Endodermal cell (in vitro differentiated cells): ENCODE measurements around the gene HSPG2. TPM values are rescaled to one million over a fixed set of nuclear protein-coding genes. Genes with fewer than 3 reads are reported as not detected.

Experiments used
- DNase-seq: peaks from one replicate; pipeline ENCODE4 v3.0.0-alpha.2; 2017
- H3K27ac ChIP-seq: 2 replicates; pipeline ENCODE4 v1.5.1; 2013; ENCODE audit warnings: mild to moderate bottlenecking, low read depth, low read length, moderate library complexity
- H3K27me3 ChIP-seq: 2 replicates; pipeline ENCODE4 v1.6.1; 2013; ENCODE audit warnings: mild to moderate bottlenecking, low read length, moderate library complexity; ENCODE audit not compliant: insufficient read depth, control insufficient read depth, poor library complexity, severe bottlenecking
- H3K36me3 ChIP-seq: 2 replicates; pipeline ENCODE4 v1.7.0; 2013; ENCODE audit warnings: mild to moderate bottlenecking, low read length, moderate library complexity; ENCODE audit not compliant: control insufficient read depth, insufficient read depth
- H3K4me1 ChIP-seq: one replicate; pipeline ENCODE4 v1.7.0; 2013; ENCODE audit warnings: low read length; ENCODE audit not compliant: control insufficient read depth, insufficient read depth
- H3K4me3 ChIP-seq: 2 replicates; pipeline ENCODE4 v1.5.1; 2013; ENCODE audit warnings: mild to moderate bottlenecking, low read length, moderate library complexity
- H3K9ac ChIP-seq: 2 replicates; pipeline ENCODE4 v1.6.1; 2013; ENCODE audit warnings: mild to moderate bottlenecking, low read length, moderate library complexity; ENCODE audit not compliant: poor library complexity, severe bottlenecking; ENCODE audit errors: extremely low read depth
- H3K9me3 ChIP-seq: 2 replicates; pipeline ENCODE4 v1.6.1; 2013; ENCODE audit warnings: mild to moderate bottlenecking, low read length, moderate library complexity; ENCODE audit not compliant: control insufficient read depth
- H3K27ac Mint-ChIP-seq: 2 replicates; pipeline ENCODE4 v1.8.0; 2020; ENCODE audit warnings: mixed read lengths
- H3K27me3 Mint-ChIP-seq: 2 replicates; pipeline ENCODE4 v1.8.0; 2021; ENCODE audit warnings: mild to moderate bottlenecking, mixed read lengths; ENCODE audit not compliant: insufficient read depth
- H3K36me3 Mint-ChIP-seq: 2 replicates; pipeline ENCODE4 v1.8.0; 2020; ENCODE audit warnings: low read depth, mixed read lengths
- H3K4me1 Mint-ChIP-seq: 2 replicates; pipeline ENCODE4 v1.8.0; 2020; ENCODE audit warnings: mixed read lengths
- H3K4me3 Mint-ChIP-seq: 2 replicates; pipeline ENCODE4 v1.8.0; 2020; ENCODE audit warnings: mild to moderate bottlenecking, moderate library complexity, mixed read lengths
- H3K9me3 Mint-ChIP-seq: 2 replicates; pipeline ENCODE4 v1.8.0; 2020; ENCODE audit warnings: mild to moderate bottlenecking, mixed read lengths
- WGBS, 2 experiments: methylation state at CpG; one replicate each; pipeline versions ENCODE4 v1.1.5 to v1.1.7; 2013; ENCODE audit warnings: missing lambda C conversion rate in 2 of 2, mixed read lengths in 1 of 2; ENCODE audit not compliant: insufficient coverage in 1 of 2, insufficient read length in 1 of 2; 5-methylcytosine and 5-hydroxymethylcytosine counted together
- total RNA-seq, 2 donors: library from RNA; stranded (reverse); fragmentation: NEBNext Ultra II Directional in 1 of 2; extraction: Animal tissue kit (Norgen Biotek cat#: 25700) in 1 of 2; gene quantifications; 2 replicates in 1 of 2; 3 replicates in 1 of 2; pipeline ENCODE4 v1.2.1, GENCODE V29; 2021
- TF ChIP-seq, protein P1 (sequence below): fragments of 200-600 bp; sonication (generic); conservative IDR thresholded peaks from 2 replicates; pipeline ENCODE4 v1.5.0; 2021; ENCODE audit warnings: antibody characterized with exemption, mild to moderate bottlenecking

HSPG2 gene
- total RNA-seq, 2 donors from 2014 or later = 222 to 227 TPM

DNA sequence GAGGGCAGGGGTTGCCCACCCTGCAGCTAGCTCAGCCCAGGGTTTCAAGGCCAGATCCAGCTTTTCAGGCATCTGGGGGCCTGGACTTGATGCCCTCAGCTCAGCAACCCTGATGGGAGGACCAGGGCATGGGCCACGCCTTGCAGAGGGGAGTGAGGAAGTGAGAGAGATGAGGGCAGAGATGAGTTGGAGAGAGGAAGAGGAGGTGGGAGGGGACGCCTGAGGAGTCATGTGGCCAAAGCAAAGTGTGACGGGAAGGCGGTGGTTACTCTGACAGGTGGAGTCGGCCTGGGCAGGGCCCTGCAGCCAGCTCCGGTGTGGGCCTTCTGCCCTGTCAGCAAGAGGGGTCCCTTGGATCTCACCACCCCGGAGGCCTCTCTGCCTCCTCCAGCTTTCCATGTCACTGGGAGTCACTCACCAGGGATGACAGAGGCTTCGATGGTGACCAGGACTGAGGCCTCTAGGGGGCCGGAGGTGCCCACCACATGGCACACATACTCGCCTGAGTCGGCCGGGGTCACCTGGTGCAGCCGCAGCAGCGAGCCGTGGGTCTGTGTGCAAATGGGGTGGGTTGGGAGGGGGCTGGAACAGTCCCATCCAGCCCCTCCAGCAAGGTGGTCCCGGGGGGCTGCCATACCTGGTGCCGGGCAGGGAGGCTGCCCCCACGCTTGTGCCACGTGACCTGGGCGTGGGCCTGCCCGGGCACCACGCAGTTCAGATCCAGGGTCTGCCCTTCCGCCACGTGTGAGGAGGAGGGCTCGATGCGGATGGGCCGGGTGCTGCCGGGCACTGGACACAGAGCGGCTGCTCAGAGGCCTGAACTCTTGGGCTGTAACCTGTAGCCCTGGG, 84.6 kb downstream of the HSPG2 start:
- no peak for DNase-seq
- TF ChIP-seq, protein P1, sequence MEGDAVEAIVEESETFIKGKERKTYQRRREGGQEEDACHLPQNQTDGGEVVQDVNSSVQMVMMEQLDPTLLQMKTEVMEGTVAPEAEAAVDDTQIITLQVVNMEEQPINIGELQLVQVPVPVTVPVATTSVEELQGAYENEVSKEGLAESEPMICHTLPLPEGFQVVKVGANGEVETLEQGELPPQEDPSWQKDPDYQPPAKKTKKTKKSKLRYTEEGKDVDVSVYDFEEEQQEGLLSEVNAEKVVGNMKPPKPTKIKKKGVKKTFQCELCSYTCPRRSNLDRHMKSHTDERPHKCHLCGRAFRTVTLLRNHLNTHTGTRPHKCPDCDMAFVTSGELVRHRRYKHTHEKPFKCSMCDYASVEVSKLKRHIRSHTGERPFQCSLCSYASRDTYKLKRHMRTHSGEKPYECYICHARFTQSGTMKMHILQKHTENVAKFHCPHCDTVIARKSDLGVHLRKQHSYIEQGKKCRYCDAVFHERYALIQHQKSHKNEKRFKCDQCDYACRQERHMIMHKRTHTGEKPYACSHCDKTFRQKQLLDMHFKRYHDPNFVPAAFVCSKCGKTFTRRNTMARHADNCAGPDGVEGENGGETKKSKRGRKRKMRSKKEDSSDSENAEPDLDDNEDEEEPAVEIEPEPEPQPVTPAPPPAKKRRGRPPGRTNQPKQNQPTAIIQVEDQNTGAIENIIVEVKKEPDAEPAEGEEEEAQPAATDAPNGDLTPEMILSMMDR = no peak
- Histone ChIP-seq H3K9ac (no peak overlapping the region), H3K27ac (no peak overlapping the region), H3K4me3 (no peak overlapping the region), H3K36me3 (peaks cover 78% of the 10 kb centered on the region), H3K9me3 (no peaks in the 10 kb centered on the region), H3K4me1 (no peaks in the 10 kb centered on the region), H3K27me3 (no peaks in the 10 kb centered on the region)
- Mint-ChIP-seq H3K9me3 (no peaks in the 10 kb centered on the region), H3K27me3 (no peaks in the 10 kb centered on the region), H3K27ac (no peak overlapping the region), H3K4me3 (no peak overlapping the region), H3K36me3 (peaks cover 47% of the 10 kb centered on the region), H3K4me1 (no peaks in the 10 kb centered on the region)
- WGBS, 2 experiments = 96 to 99% methylated on average over 10 to 29 of the region's 29 CpGs

DNA sequence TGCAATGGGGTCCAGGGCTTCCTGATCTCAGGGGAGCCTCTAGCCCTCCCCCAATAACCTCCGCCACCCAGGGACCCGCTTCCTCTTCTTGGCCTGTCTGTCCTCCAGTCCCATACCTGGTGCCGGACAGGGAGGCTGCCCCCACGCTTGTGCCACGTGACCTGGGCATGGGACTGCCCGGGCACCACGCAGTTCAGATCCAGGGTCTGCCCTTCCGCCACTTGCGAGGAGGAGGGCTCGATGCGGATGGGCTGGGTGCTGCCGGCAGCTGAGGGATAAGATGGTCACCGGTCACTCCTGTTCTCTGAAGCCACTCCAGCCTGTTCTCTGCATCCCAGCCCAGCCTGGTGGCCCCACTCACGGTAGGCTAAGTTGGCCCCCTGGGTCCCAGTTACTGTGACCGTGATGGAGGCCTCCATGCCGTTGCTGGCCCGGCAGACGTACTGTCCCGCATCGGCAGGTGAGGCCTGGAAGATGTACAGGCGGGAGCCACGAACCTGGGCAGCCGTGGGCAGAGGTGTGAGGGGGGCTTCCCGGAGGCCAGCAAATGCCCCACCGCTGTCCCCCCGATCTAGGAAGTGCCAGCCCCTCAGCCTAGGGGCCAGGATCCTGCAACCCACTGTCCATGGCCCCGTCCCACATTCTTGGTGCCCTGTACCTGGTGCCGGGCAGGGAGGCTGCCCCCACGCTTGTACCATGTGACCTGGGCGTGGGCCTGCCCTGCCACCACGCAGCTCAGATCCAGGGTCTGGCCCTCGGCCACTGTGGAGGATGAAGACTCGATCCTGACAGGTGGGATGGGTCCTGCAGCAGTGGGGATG, 85.5 kb downstream of the HSPG2 start:
- Histone ChIP-seq H3K4me1 (no peaks in the 10 kb centered on the region), H3K36me3 (peaks cover 77% of the 10 kb centered on the region), H3K27ac (no peak overlapping the region), H3K9ac (no peak overlapping the region), H3K4me3 (no peak overlapping the region), H3K9me3 (no peaks in the 10 kb centered on the region), H3K27me3 (no peaks in the 10 kb centered on the region)
- Mint-ChIP-seq H3K4me3 (no peak overlapping the region), H3K9me3 (no peaks in the 10 kb centered on the region), H3K27me3 (no peaks in the 10 kb centered on the region), H3K4me1 (no peaks in the 10 kb centered on the region), H3K36me3 (peaks cover 48% of the 10 kb centered on the region), H3K27ac (no peak overlapping the region)
- no peak for DNase-seq
- 93 to 95% methylated on average over 19 to 33 of the region's 33 CpGs for WGBS, 2 experiments
- TF ChIP-seq, protein P1 = no peak

GRCh38 chr1:21849909-21850576, 87.1 kb downstream of the HSPG2 start:
- H3K9ac ChIP-seq = no peak overlapping the region
- 96 to 97% methylated on average over 18 to 30 of the region's 30 CpGs for WGBS, 2 experiments
- no peak for DNase-seq
- Mint-ChIP-seq H3K4me3 (no peak overlapping the region), H3K27me3 (no peaks in the 10 kb centered on the region), H3K9me3 (no peaks in the 10 kb centered on the region), H3K36me3 (peaks cover 46% of the 10 kb centered on the region), H3K27ac (no peak overlapping the region), H3K4me1 (no peaks in the 10 kb centered on the region)
- H3K9me3 ChIP-seq = no peaks in the 10 kb centered on the region
- no peaks in the 10 kb centered on the region for H3K4me1 ChIP-seq
- H3K4me3 ChIP-seq = no peak overlapping the region
- H3K36me3 ChIP-seq = peaks cover 73% of the 10 kb centered on the region
- no peak overlapping the region for H3K27ac ChIP-seq
- H3K27me3 ChIP-seq = no peaks in the 10 kb centered on the region
- TF ChIP-seq, protein P1 = no peak
